ENCODE measurements around the gene PLEKHF1. TPM values are rescaled to one million over a fixed set of nuclear protein-coding genes. Genes with fewer than 3 reads are reported as not detected.

The PLEKHF1 gene
- total and polyA plus RNA-seq, 2 of the 13 experiments (the other 11 are each of a cell fraction or from before 2014, with no cell fraction given), result 2.9 to 3.8 TPM

- TF ChIP-seq, protein P1, sequence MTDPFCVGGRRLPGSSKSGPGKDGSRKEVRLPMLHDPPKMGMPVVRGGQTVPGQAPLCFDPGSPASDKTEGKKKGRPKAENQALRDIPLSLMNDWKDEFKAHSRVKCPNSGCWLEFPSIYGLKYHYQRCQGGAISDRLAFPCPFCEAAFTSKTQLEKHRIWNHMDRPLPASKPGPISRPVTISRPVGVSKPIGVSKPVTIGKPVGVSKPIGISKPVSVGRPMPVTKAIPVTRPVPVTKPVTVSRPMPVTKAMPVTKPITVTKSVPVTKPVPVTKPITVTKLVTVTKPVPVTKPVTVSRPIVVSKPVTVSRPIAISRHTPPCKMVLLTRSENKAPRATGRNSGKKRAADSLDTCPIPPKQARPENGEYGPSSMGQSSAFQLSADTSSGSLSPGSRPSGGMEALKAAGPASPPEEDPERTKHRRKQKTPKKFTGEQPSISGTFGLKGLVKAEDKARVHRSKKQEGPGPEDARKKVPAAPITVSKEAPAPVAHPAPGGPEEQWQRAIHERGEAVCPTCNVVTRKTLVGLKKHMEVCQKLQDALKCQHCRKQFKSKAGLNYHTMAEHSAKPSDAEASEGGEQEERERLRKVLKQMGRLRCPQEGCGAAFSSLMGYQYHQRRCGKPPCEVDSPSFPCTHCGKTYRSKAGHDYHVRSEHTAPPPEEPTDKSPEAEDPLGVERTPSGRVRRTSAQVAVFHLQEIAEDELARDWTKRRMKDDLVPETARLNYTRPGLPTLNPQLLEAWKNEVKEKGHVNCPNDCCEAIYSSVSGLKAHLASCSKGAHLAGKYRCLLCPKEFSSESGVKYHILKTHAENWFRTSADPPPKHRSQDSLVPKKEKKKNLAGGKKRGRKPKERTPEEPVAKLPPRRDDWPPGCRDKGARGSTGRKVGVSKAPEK (CRISPR knock-in tag; IDR thresholded peaks at IDR 0.05; ENCODE audit: borderline replicate concordance), result peak; percentile 68; the same call in 1 of the 2 replicates
- TF ChIP-seq, protein P2, sequence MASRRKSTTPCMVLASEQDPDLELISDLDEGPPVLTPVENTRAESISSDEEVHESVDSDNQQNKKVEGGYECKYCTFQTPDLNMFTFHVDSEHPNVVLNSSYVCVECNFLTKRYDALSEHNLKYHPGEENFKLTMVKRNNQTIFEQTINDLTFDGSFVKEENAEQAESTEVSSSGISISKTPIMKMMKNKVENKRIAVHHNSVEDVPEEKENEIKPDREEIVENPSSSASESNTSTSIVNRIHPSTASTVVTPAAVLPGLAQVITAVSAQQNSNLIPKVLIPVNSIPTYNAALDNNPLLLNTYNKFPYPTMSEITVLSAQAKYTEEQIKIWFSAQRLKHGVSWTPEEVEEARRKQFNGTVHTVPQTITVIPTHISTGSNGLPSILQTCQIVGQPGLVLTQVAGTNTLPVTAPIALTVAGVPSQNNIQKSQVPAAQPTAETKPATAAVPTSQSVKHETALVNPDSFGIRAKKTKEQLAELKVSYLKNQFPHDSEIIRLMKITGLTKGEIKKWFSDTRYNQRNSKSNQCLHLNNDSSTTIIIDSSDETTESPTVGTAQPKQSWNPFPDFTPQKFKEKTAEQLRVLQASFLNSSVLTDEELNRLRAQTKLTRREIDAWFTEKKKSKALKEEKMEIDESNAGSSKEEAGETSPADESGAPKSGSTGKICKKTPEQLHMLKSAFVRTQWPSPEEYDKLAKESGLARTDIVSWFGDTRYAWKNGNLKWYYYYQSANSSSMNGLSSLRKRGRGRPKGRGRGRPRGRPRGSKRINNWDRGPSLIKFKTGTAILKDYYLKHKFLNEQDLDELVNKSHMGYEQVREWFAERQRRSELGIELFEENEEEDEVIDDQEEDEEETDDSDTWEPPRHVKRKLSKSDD (CRISPR knock-in tag; IDR thresholded peaks at IDR 0.05; ENCODE audit: low read depth), result no peak
- TF ChIP-seq HNF4G (IDR thresholded peaks at IDR 0.05; ENCODE audit: borderline replicate concordance, low read depth, low read length) (no peak), HNF4G (CRISPR knock-in tag; IDR thresholded peaks at IDR 0.05; ENCODE audit: borderline replicate concordance, low read depth) (no peak), ZSCAN12 (CRISPR knock-in tag; IDR thresholded peaks at IDR 0.05) (no peak), MZF1 (CRISPR knock-in tag; IDR thresholded peaks at IDR 0.05; ENCODE audit: borderline replicate concordance) (no peak), ZNF263 (CRISPR knock-in tag; IDR thresholded peaks at IDR 0.05) (peak; percentile 99), HOMEZ (CRISPR knock-in tag; IDR thresholded peaks at IDR 0.05; ENCODE audit: low read depth) (no peak), ZNF570 (CRISPR knock-in tag; IDR thresholded peaks at IDR 0.05; ENCODE audit: borderline replicate concordance) (no peak), PHF8 (CRISPR knock-in tag; IDR thresholded peaks at IDR 0.05) (peak; percentile 13; the same call in 1 of the 2 replicates), ZBTB7B (CRISPR knock-in tag; IDR thresholded peaks at IDR 0.05) (0 out of 2 replicates have a peak, but pooled peaks have one; percentile 55), ZNF569 (CRISPR knock-in tag; IDR thresholded peaks at IDR 0.05; ENCODE audit: borderline replicate concordance) (no peak), SAP130 (CRISPR knock-in tag; IDR thresholded peaks at IDR 0.05; ENCODE audit: low read depth) (no peak), THAP8 (CRISPR knock-in tag; IDR thresholded peaks at IDR 0.05; ENCODE audit: borderline replicate concordance) (no peak)
- TF ChIP-seq, protein P3, sequence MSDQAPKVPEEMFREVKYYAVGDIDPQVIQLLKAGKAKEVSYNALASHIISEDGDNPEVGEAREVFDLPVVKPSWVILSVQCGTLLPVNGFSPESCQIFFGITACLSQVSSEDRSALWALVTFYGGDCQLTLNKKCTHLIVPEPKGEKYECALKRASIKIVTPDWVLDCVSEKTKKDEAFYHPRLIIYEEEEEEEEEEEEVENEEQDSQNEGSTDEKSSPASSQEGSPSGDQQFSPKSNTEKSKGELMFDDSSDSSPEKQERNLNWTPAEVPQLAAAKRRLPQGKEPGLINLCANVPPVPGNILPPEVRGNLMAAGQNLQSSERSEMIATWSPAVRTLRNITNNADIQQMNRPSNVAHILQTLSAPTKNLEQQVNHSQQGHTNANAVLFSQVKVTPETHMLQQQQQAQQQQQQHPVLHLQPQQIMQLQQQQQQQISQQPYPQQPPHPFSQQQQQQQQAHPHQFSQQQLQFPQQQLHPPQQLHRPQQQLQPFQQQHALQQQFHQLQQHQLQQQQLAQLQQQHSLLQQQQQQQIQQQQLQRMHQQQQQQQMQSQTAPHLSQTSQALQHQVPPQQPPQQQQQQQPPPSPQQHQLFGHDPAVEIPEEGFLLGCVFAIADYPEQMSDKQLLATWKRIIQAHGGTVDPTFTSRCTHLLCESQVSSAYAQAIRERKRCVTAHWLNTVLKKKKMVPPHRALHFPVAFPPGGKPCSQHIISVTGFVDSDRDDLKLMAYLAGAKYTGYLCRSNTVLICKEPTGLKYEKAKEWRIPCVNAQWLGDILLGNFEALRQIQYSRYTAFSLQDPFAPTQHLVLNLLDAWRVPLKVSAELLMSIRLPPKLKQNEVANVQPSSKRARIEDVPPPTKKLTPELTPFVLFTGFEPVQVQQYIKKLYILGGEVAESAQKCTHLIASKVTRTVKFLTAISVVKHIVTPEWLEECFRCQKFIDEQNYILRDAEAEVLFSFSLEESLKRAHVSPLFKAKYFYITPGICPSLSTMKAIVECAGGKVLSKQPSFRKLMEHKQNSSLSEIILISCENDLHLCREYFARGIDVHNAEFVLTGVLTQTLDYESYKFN (CRISPR knock-in tag; conservative IDR thresholded peaks at IDR 0.05), result no peak
These were observed 741 bp downstream of the PLEKHF1 start (continued) for GRCh38 chr19:29665826-29666577.
